Mucosa of gallbladder (tissue), 1 donor: Measurements from ENCODE around the gene SFMBT2. TPM values are rescaled to one million over a fixed set of nuclear protein-coding genes. Genes with fewer than 3 reads are reported as not detected.

Experiments used
- DNase-seq: peaks from one replicate; pipeline ENCODE4 v3.0.0-alpha.2; 2020; ENCODE audit warnings: low spot score
- total RNA-seq: library from RNA; stranded (reverse); gene quantifications from one replicate; pipeline ENCODE4 v1.2.1, GENCODE V29; 2021
- donor health status: DM: no; HTN: no; CAD: no.

SFMBT2 gene
- total RNA-seq, 1 donor from 2014 or later = 19.8 TPM

GRCh38 chr10:7298495-7298894 lies 112.3 kb downstream of the SFMBT2 start:
- no peak for DNase-seq

- DNase-seq = no peak
These were observed 113.7 kb downstream of the SFMBT2 start for GRCh38 chr10:7297094-7297493.

GRCh38 chr10:7296648-7297047 lies 114.2 kb downstream of the SFMBT2 start:
- no peak for DNase-seq

- DNase-seq = no peak
These were observed 114.8 kb downstream of the SFMBT2 start for GRCh38 chr10:7296076-7296475.

DNA sequence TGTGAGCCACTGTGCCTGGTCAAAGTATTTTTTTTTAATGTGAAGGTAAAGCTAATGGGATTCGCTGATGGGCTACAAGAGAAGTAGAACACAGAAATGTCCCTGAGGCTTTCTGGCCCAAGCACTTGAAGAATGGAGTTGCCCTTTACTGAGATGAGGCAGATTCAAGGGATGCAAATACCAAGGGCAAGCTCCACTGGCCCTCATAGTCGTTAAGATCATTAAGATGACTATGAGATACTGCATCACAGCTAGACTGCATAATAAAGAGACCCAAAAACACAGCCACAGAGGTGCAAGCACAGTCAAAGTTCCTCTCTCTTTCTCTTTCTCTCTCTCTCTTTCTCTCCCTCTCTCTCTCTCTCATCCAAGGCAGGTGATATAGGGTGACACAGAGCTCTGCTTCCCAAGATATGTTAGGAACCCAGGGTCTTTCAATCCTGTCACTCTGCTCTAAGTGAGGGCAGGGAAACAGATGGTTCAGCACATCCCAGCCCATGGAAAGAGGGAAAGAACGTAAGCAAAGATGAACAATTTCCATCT lies 117.4 kb downstream of the SFMBT2 start:
- no peak for DNase-seq

DNA sequence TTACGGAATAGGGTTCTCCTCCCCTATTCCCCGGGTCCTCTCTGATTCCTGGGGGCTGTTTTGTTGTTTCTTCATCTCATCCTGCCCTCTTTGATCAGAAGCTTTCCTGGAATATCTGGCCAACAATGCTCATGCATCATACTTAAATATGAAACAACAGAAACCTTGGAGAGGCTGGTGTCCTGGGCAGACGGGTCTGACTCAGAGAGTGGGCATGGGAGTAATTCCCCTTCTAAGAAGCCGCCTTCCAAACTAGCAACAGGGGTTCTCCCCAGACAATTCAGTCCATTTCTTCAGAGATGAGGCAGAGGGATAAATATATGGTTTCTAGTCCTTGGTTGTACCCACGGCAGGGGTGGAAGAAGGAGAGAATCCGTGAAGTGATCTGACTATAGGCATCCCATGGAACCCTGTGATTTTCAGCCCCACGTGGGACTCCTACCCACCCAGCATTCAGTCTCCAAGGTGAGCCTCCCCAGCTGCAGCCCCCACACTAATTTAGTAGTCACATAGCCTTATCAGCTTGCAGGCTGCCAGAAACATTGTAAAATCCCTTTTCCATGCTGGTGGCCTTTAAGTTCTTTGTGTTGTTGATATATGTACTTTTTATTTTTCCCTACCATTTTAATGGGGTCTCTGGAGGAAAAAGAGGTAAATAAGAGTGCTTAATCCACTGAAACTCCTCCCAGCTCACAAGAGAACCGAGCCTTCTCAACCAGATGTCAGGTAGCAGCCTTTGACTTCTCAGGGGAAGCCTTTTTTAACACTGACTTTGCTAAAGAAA lies 119.2 kb downstream of the SFMBT2 start:
- DNase-seq = no peak

DNA sequence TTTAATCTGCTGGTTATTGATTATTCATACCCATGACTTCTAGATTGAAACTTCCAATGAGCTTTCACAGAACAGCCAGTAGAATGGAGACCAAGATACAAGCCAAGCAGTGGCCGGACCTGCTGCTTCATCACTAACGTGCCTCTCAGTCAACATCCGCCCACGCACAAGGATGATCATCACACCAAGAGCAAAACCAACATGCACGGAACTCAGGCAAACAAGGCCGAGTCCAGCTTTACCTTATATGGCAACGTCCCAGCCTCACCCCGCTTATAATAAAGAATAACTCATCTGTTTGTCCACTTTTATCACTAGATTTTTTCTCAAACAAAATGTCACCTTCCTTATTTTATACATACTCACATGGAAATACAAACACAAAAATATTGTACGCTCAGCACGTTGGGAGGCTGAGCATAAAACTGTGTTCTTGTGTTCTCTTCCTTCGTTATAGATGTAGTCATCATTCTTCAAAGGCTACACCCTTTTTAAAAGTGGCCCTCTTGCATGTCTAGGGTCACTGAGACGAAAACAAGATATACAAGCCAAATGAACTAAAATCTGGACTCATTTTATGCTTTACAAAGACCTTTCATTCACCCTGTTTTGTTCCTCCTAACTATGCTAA lies 122.7 kb downstream of the SFMBT2 start:
- DNase-seq = no peak

DNA sequence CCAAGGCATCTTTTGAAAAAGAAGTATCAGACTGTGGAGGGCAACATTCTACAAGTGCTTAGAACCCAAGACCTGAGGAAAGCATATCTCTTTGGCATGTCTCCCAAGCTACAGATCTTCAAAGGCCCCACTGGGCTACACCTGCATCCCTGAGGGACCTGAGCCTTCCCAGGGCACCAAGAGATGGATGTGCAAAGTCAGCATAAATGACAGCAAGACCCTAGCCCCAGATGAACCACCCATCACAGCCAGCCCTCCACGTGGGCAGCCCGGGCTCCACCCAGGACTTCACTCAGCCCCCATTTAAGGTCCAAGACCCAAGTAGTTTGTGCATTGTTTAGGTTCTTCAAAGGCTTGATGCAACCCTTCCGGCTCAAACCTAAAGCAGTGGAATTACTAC lies 123.5 kb downstream of the SFMBT2 start:
- DNase-seq = no peak

GRCh38 chr10:7285522-7286322 lies 125.1 kb downstream of the SFMBT2 start:
- DNase-seq = no peak

DNA sequence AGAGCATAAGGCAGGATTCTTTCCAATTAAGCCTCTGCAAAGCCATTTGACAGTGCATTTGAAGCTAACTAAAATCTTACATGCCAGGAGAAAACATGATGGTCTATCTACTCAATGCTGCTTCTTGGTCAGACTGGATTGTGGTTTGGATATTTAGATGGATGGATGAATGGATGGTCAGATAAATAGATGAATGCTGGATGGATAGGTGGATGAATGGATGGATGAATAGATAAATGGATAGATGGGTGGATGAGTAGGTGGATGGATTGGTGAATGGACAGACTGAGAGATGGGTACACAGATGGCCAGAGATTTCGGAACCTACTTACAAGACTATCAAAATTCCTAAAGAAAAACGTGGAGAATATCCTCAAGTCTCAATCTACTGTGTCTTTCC lies 127.6 kb downstream of the SFMBT2 start:
- DNase-seq = no peak

- no peak for DNase-seq
These were observed 128.4 kb downstream of the SFMBT2 start for GRCh38 chr10:7282457-7282856.

GRCh38 chr10:7281429-7281828 lies 129.4 kb downstream of the SFMBT2 start:
- no peak for DNase-seq

- DNase-seq = no peak
These were observed 131.5 kb downstream of the SFMBT2 start for GRCh38 chr10:7279303-7279702.

DNA sequence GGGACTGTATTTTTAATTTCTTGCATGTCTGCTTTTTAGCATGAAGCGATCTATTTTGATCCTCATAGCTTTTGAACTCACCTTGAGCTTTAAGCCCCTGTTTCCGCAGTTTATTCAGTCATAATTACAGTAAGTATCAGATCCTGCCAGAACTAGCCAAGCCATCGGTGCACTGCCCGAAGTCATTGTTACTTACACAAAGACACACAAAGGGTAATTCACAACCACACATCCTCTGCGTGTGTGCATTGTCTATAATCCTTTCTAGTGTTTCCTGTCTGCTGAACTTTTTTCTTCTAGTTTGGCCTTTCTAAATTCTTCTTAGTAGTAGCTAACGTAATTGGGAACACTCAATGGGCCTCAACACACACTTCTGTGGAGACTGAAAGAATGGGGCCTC lies 133.0 kb downstream of the SFMBT2 start:
- DNase-seq = no peak

DNA sequence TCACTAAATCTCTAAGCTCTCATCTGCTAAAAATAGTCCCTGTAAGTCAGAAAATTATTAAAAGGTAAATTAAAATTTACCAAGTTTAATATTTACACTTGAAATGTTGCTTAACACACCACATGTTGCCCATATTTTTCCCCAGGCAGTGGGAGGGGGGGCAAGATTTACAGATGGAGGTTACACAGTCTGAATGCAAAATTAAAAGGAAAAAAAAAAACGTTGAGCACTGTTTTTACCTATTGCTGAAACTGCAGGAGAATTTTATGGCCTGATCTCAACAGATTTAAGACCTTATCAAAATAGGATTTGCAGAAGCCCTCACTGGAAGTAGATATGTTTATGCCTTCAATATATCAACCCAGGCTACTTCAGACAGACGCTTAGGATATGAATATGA lies 133.4 kb downstream of the SFMBT2 start:
- DNase-seq = no peak

DNA sequence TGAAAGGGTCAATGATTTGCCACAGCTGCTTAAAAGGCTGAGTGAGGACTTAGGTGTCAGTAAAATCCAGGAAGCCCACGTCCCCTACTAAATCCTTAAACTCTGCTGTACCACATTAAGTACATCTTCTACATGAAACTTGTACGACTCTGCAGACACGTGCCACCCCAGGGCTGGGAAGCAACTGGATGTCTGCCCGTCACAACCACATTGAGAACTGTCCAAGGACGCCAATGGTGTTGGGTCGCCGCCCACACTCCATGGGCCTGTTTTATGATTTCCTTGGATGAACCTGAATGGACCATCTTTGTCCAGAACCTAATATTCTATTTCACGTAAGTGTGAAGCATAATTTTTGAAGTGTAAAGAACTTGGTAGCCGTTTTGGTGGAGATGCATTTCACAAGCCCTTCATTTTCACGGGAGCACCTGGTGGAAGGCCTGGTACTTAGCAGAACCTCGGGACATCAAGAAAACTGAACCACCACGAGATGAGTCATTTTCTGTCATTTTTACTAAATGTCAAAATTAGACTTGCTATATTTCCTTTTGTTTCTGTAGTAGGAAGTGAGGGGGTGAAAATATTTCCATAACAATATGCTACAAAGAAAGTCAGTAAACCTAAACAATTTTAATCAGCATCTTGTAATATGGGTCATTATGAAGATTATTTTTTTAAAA lies 134.9 kb downstream of the SFMBT2 start:
- DNase-seq = no peak

- DNase-seq = no peak
These were observed 136.5 kb downstream of the SFMBT2 start for GRCh38 chr10:7274293-7274692.

DNA sequence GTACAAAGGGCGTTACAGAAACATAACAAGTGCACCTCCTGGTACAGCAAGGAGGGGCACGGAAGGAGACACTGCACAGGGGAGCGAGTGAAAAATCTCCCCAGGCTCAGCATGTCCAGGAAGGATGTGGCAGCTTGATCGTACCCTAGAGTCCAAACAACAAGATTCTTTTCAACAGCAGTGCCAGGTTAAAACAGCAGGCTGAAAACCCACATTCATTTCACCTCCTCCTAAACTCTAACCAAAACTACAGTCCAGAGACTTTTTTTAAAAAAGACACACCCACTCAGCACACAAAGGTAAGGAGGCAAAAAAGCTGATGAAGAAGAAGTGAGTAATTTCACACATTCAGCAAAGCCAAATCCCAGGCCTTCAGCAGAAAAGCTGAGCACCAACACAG lies 138.8 kb downstream of the SFMBT2 start:
- DNase-seq = no peak

GRCh38 chr10:7269988-7270387 lies 140.8 kb downstream of the SFMBT2 start:
- DNase-seq = no peak

- DNase-seq = no peak
These were observed 143.7 kb downstream of the SFMBT2 start for GRCh38 chr10:7267142-7267541.

GRCh38 chr10:7265396-7266123 lies 145.3 kb downstream of the SFMBT2 start:
- no peak for DNase-seq
